GM08714 (cell line): ENCODE data around the gene PPP2CA.

ENCODE experiments used
- H3K4me3 ChIP-seq: fragments of 200-500 bp; sonication (Bioruptor generic); 2 replicates; pipeline ENCODE4 v1.5.1; 2014; ENCODE audit warnings: mild to moderate bottlenecking, low read length, inconsistent platforms
- ZNF274 ChIP-seq: IDR thresholded peaks from 2 replicates; pipeline ENCODE4 v1.6.1; 2012; ENCODE audit warnings: mild to moderate bottlenecking, low read depth, low read length

Gene PPP2CA

GRCh38 chr5:134188092-134188491 lies 37.8 kb downstream of the PPP2CA start:
- no peak for TF ChIP-seq ZNF274
- no peak overlapping the region for H3K4me3 ChIP-seq

- H3K4me3 ChIP-seq, result no peak overlapping the region
- no peak for TF ChIP-seq ZNF274
These were observed 41.4 kb downstream of the PPP2CA start for GRCh38 chr5:134184155-134185135.

- no peak for TF ChIP-seq ZNF274
- no peak overlapping the region for H3K4me3 ChIP-seq
These were observed 42.4 kb downstream of the PPP2CA start for GRCh38 chr5:134183481-134183880.

- H3K4me3 ChIP-seq, result no peak overlapping the region
- TF ChIP-seq ZNF274, result no peak
These were observed 47.8 kb downstream of the PPP2CA start for GRCh38 chr5:134178096-134178419.

GRCh38 chr5:134177369-134178095 lies 48.3 kb downstream of the PPP2CA start:
- no peak for TF ChIP-seq ZNF274

GRCh38 chr5:134176511-134177368 lies 49.1 kb downstream of the PPP2CA start, which contains the start of gene SKP1:
Gene SKP1, minus strand, starts transcription at chr5:134176950. Its CDS starts 2,928 bp downstream, at chr5:134174022.
- peak within 1 kb of the TSS; percentile 74 for H3K4me3 ChIP-seq
- TF ChIP-seq ZNF274, result no peak

More at GRCh38 chr5:134177369-134178095, 48.3 kb downstream of the PPP2CA start:
- peak overlapping the region; percentile 74 for H3K4me3 ChIP-seq

GRCh38 chr5:134175921-134176510 lies 49.9 kb downstream of the PPP2CA start:
- peak overlapping the region; percentile 74 for H3K4me3 ChIP-seq
- no peak for TF ChIP-seq ZNF274

GRCh38 chr5:134174841-134175839 lies 50.7 kb downstream of the PPP2CA start:
- no peak for TF ChIP-seq ZNF274

GRCh38 chr5:134171972-134172371 lies 53.9 kb downstream of the PPP2CA start:
- H3K4me3 ChIP-seq, result no peak overlapping the region
- no peak for TF ChIP-seq ZNF274

More at GRCh38 chr5:134174841-134175839, 50.7 kb downstream of the PPP2CA start:
- H3K4me3 ChIP-seq, result peak overlapping the region; percentile 74

GRCh38 chr5:134162592-134162991 lies 63.3 kb downstream of the PPP2CA start:
- no peak for TF ChIP-seq ZNF274
- no peak overlapping the region for H3K4me3 ChIP-seq

GRCh38 chr5:134161513-134162395 lies 64.1 kb downstream of the PPP2CA start:
- TF ChIP-seq ZNF274, result no peak

More at GRCh38 chr5:134161513-134162395, 64.1 kb downstream of the PPP2CA start:
- no peak overlapping the region for H3K4me3 ChIP-seq
